ENCODE results near the gene CIDEA.

CIDEA gene

GRCh38 chr18:12324991-12325725, 71.0 kb downstream of the CIDEA start:
- no peak for FAIRE-seq

GRCh38 chr18:12325726-12326245, 71.6 kb downstream of the CIDEA start:
- FAIRE-seq: no peak

- FAIRE-seq: no peak
Observed at GRCh38 chr18:12326711-12327460, 72.7 kb downstream of the CIDEA start.
